Measurements from ENCODE around the gene METRNL.

METRNL gene

GRCh38 chr17:83055911-83056582, 23.4 kb upstream of the METRNL start:
- Histone ChIP-seq H4K20me1 (ENCODE audit: low read depth, low read length) (no peaks in the 10 kb centered on the region), H3K79me2 (ENCODE audit: insufficient read depth, low read length) (no peaks in the 10 kb centered on the region), H3K4me2 (ENCODE audit: low read depth, low read length, poor library complexity, severe bottlenecking) (no peak overlapping the region), H3K9me2 (replicated peaks; ENCODE audit: insufficient read depth, low read length) (no peaks in the 10 kb centered on the region), H3K27me3 (ENCODE audit: low read length) (no peaks in the 10 kb centered on the region), H3K9me3 (ENCODE audit: insufficient read depth, low read length) (no peaks in the 10 kb centered on the region), H3F3A (ENCODE audit: insufficient read depth) (no peaks in the 10 kb centered on the region), H3K4me3 (ENCODE audit: insufficient read depth, low read length, poor library complexity, severe bottlenecking) (no peak overlapping the region), H3K36me3 (ENCODE audit: low read length) (no peaks in the 10 kb centered on the region), H2AFZ (ENCODE audit: low read depth, low read length, severe bottlenecking) (no peak overlapping the region), H3K9ac (ENCODE audit: low read length) (no peak overlapping the region), H3K27ac (ENCODE audit: low read depth, low read length) (no peak overlapping the region)
- TF ChIP-seq EZH2phosphoT487 (conservative IDR thresholded peaks at IDR 0.05; ENCODE audit: low read length) (no peak), CTCF (IDR thresholded peaks at IDR 0.05; ENCODE audit: insufficient read depth, low read length, poor library complexity, severe bottlenecking) (no peak)

- no peak overlapping the region for H3K9ac ChIP-seq (ENCODE audit: low read length)
- no peak overlapping the region for H2AFZ ChIP-seq (ENCODE audit: low read depth, low read length, severe bottlenecking)
- no peaks in the 10 kb centered on the region for H3F3A ChIP-seq (ENCODE audit: insufficient read depth)
- H3K9me2 ChIP-seq (replicated peaks; ENCODE audit: insufficient read depth, low read length), result no peaks in the 10 kb centered on the region
- no peak for TF ChIP-seq CTCF (IDR thresholded peaks at IDR 0.05; ENCODE audit: insufficient read depth, low read length, poor library complexity, severe bottlenecking)
- no peak for TF ChIP-seq EZH2phosphoT487 (conservative IDR thresholded peaks at IDR 0.05; ENCODE audit: low read length)
- no peaks in the 10 kb centered on the region for H3K9me3 ChIP-seq (ENCODE audit: insufficient read depth, low read length)
- H3K4me2 ChIP-seq (ENCODE audit: low read depth, low read length, poor library complexity, severe bottlenecking), result no peak overlapping the region
- H4K20me1 ChIP-seq (ENCODE audit: low read depth, low read length), result no peaks in the 10 kb centered on the region
- H3K36me3 ChIP-seq (ENCODE audit: low read length), result no peaks in the 10 kb centered on the region
- no peak overlapping the region for H3K27ac ChIP-seq (ENCODE audit: low read depth, low read length)
- no peaks in the 10 kb centered on the region for H3K79me2 ChIP-seq (ENCODE audit: insufficient read depth, low read length)
- no peak overlapping the region for H3K4me3 ChIP-seq (ENCODE audit: insufficient read depth, low read length, poor library complexity, severe bottlenecking)
- no peaks in the 10 kb centered on the region for H3K27me3 ChIP-seq (ENCODE audit: low read length)
These were observed 22.6 kb upstream of the METRNL start for GRCh38 chr17:83056583-83057396.

GRCh38 chr17:83057397-83057761, 22.0 kb upstream of the METRNL start:
- Histone ChIP-seq H3F3A (ENCODE audit: insufficient read depth) (no peaks in the 10 kb centered on the region), H3K4me2 (ENCODE audit: low read depth, low read length, poor library complexity, severe bottlenecking) (no peak overlapping the region), H3K79me2 (ENCODE audit: insufficient read depth, low read length) (no peaks in the 10 kb centered on the region), H3K9me3 (ENCODE audit: insufficient read depth, low read length) (no peaks in the 10 kb centered on the region), H3K9ac (ENCODE audit: low read length) (no peak overlapping the region), H3K27ac (ENCODE audit: low read depth, low read length) (no peak overlapping the region), H3K36me3 (ENCODE audit: low read length) (no peaks in the 10 kb centered on the region), H3K4me3 (ENCODE audit: insufficient read depth, low read length, poor library complexity, severe bottlenecking) (no peak overlapping the region), H3K27me3 (ENCODE audit: low read length) (no peaks in the 10 kb centered on the region), H3K9me2 (replicated peaks; ENCODE audit: insufficient read depth, low read length) (no peaks in the 10 kb centered on the region), H2AFZ (ENCODE audit: low read depth, low read length, severe bottlenecking) (no peak overlapping the region), H4K20me1 (ENCODE audit: low read depth, low read length) (no peaks in the 10 kb centered on the region)
- TF ChIP-seq EZH2phosphoT487 (conservative IDR thresholded peaks at IDR 0.05; ENCODE audit: low read length) (no peak), CTCF (IDR thresholded peaks at IDR 0.05; ENCODE audit: insufficient read depth, low read length, poor library complexity, severe bottlenecking) (no peak)

Measured in SU-DHL-6 (cell line).